IMR-90 (cell line): Measurements from ENCODE around the gene IGF1. TPM values are rescaled to one million over a fixed set of nuclear protein-coding genes. Genes with fewer than 3 reads are reported as not detected.

ENCODE experiments used
- ATAC-seq: fragments of 200-7000 bp; cut with Tn5 transposase; 2 replicates; pipeline ENCODE4 v1.9.1; 2020; ENCODE audit warnings: low read depth, mild to moderate bottlenecking, moderate library complexity
- BruUV-seq: library from RNA; stranded (reverse); fragments of 400-500 nt; replicated peaks from 2 replicates; lab custom pipeline; 2021; lab: Mats Ljungman, UMichigan
- CTCF ChIA-PET: fragments of 300-600 bp; formaldehyde crosslinking; extraction: SDS; loops from one replicate; lab custom pipeline; 2021; ENCODE audit warnings: antibody characterized with exemption; lab: Yijun Ruan, JAX
- POLR2A ChIA-PET: fragments of 300-600 bp; sonication (Branson Sonifier 250); formaldehyde crosslinking; loops from one replicate; lab custom pipeline; 2022; ENCODE audit warnings: antibody characterized with exemption; ENCODE audit not compliant: unreplicated experiment; lab: Charles Lee
- DNase-seq: peaks from one replicate; pipeline ENCODE4 v3.0.0; 2013
- H2AFZ ChIP-seq: replicated peaks from 2 replicates; pipeline ENCODE3; 2013; ENCODE audit warnings: low read length, mild to moderate bottlenecking; ENCODE audit not compliant: poor library complexity
- H2AK5ac ChIP-seq: 2 replicates; pipeline ENCODE4 v1.6.1; 2013; ENCODE audit warnings: low read depth, low read length, inconsistent platforms
- H2AK9ac ChIP-seq: replicated peaks from 2 replicates; pipeline ENCODE3; 2013; ENCODE audit warnings: mild to moderate bottlenecking, low read depth, low read length, moderate library complexity; ENCODE audit not compliant: poor library complexity
- H2BK120ac ChIP-seq: 2 replicates; pipeline ENCODE4 v1.6.1; 2013; ENCODE audit warnings: low read depth, low read length, inconsistent platforms
- H2BK15ac ChIP-seq: 3 replicates; pipeline ENCODE4 v1.6.1; 2013; ENCODE audit warnings: low read depth, low read length, inconsistent platforms
- H2BK20ac ChIP-seq: 2 replicates; pipeline ENCODE4 v1.6.1; 2013; ENCODE audit warnings: low read depth, mild to moderate bottlenecking, inconsistent platforms, low read length, moderate library complexity
- H2BK5ac ChIP-seq: 2 replicates; pipeline ENCODE4 v1.6.1; 2013; ENCODE audit warnings: mild to moderate bottlenecking, low read depth, low read length, inconsistent platforms; ENCODE audit not compliant: poor library complexity, severe bottlenecking
- H3K14ac ChIP-seq: replicated peaks from 2 replicates; pipeline ENCODE4 v1.6.1; 2013; ENCODE audit warnings: low read depth, low read length, inconsistent platforms
- H3K18ac ChIP-seq: 2 replicates; pipeline ENCODE4 v1.6.1; 2013; ENCODE audit warnings: low read depth, low read length, control low read depth
- H3K23ac ChIP-seq: 2 replicates; pipeline ENCODE4 v1.6.1; 2013; ENCODE audit warnings: low read depth, low read length, inconsistent platforms
- H3K27ac ChIP-seq: 2 replicates; pipeline ENCODE4 v1.5.1; 2013; ENCODE audit warnings: mild to moderate bottlenecking, control low read depth, low read length; ENCODE audit not compliant: insufficient read depth
- H3K27me3 ChIP-seq: 2 replicates; pipeline ENCODE4 v1.6.1; 2013; ENCODE audit warnings: low read length; ENCODE audit not compliant: control insufficient read depth, insufficient read depth
- H3K36me3 ChIP-seq: 2 replicates; pipeline ENCODE4 v1.6.1; 2013; ENCODE audit warnings: low read length, mixed read lengths; ENCODE audit not compliant: control insufficient read depth, insufficient read depth
- H3K4ac ChIP-seq: 2 replicates; pipeline ENCODE4 v1.6.1; 2013; ENCODE audit warnings: low read depth, low read length, inconsistent platforms
- H3K4me1 ChIP-seq: 2 replicates; pipeline ENCODE4 v1.6.1; 2013; ENCODE audit warnings: low read length, mixed read lengths; ENCODE audit not compliant: control insufficient read depth, insufficient read depth
- H3K4me2 ChIP-seq: 2 replicates; pipeline ENCODE4 v1.6.1; 2013; ENCODE audit warnings: low read depth, mild to moderate bottlenecking, control low read depth, low read length, moderate library complexity
- H3K4me3 ChIP-seq: 2 replicates; pipeline ENCODE4 v1.5.1; 2013; ENCODE audit warnings: low read depth, mild to moderate bottlenecking, control low read depth, low read length, moderate library complexity; ENCODE audit not compliant: insufficient read depth
- H3K56ac ChIP-seq: 2 replicates; pipeline ENCODE4 v1.6.1; 2013; ENCODE audit warnings: low read length, inconsistent platforms; ENCODE audit not compliant: insufficient read depth; ENCODE audit errors: extremely low read depth
- H3K79me1 ChIP-seq, 2 experiments: 2 replicates each; pipeline ENCODE4 v1.6.1; 2013; ENCODE audit warnings: low read length in 2 of 2, inconsistent platforms in 1 of 2, low read depth in 1 of 2
- H3K9ac ChIP-seq: 2 replicates; pipeline ENCODE4 v1.6.1; 2013; ENCODE audit warnings: low read depth, low read length, control low read depth
- H3K9me1 ChIP-seq: 2 replicates; pipeline ENCODE4 v1.6.1; 2013; ENCODE audit warnings: low read length, inconsistent platforms; ENCODE audit not compliant: insufficient read depth
- H3K9me3 ChIP-seq: 2 replicates; pipeline ENCODE4 v1.6.1; 2013; ENCODE audit warnings: low read length; ENCODE audit not compliant: control insufficient read depth, insufficient read depth
- H4K20me1 ChIP-seq: 2 replicates; pipeline ENCODE4 v1.6.1; 2013; ENCODE audit warnings: low read length, inconsistent platforms; ENCODE audit not compliant: insufficient read depth
- H4K5ac ChIP-seq: 2 replicates; pipeline ENCODE4 v1.6.1; 2013; ENCODE audit warnings: mild to moderate bottlenecking, low read depth, low read length, control low read depth
- H4K8ac ChIP-seq, 2 experiments: 2 replicates each; pipeline ENCODE4 v1.6.1; 2013; ENCODE audit warnings: low read depth in 2 of 2, low read length in 2 of 2, control low read depth in 1 of 2, inconsistent platforms in 1 of 2
- H4K91ac ChIP-seq: 2 replicates; pipeline ENCODE4 v1.6.1; 2013; ENCODE audit warnings: low read depth, low read length, inconsistent platforms; ENCODE audit not compliant: insufficient read depth
- POLR2A ChIP-seq: IDR thresholded peaks from 2 replicates; pipeline ENCODE4 v1.6.1; 2012; ENCODE audit warnings: mild to moderate bottlenecking, low read depth, low read length
- WGBS, 2 experiments: methylation state at CpG; one replicate each; pipeline versions ENCODE4 v1.1.5 to v1.1.7; 2013; ENCODE audit warnings: missing lambda C conversion rate in 2 of 2; ENCODE audit not compliant: insufficient read length in 1 of 2; ENCODE audit errors: extremely low coverage in 2 of 2; 5-methylcytosine and 5-hydroxymethylcytosine counted together
- dilution Hi-C: fragments of 300-500 bp; cut with HindIII; formaldehyde crosslinking; loops from one replicate; pipeline ENCODE4 v1.14.3; 2018; ENCODE audit warnings: low sequenced_read_pairs; ENCODE audit not compliant: unreplicated experiment
- in situ Hi-C: fragments of 300-500 bp; cut with MboI; formaldehyde crosslinking; loops from 3 replicates; pipeline ENCODE4 v1.14.3; 2019; ENCODE audit warnings: low sequenced_read_pairs, inconsistent platforms, mixed read lengths
- intact Hi-C: fragments of 100-400 bp; cut with micrococcal nuclease; formaldehyde crosslinking; loops from 2 replicates; pipeline ENCODE4 v1.10.0; 2022
- polyA plus RNA-seq, 3 experiments: library from polyadenylated mRNA; depleted of rRNA; stranded (reverse); fragments of >200 nt; gene quantifications; 2 replicates each; pipeline ENCODE4 v1.2.3, GENCODE V29; 2012; ENCODE audit warnings: low replicate concordance in 1 of 3
- total RNA-seq: library from RNA; depleted of rRNA; stranded (reverse); fragments of >200 nt; gene quantifications from 2 replicates; pipeline ENCODE4 v1.2.3, GENCODE V29; 2012

Gene IGF1
- total and polyA plus RNA-seq, 2 of the 4 experiments (the other 2 are of a cell fraction): under 0.01 to 0.12 TPM

GRCh38 chr12:102438827-102439210, 41.5 kb downstream of the IGF1 start:
- no peak for DNase-seq
- no CpG with 5 or more reads among the region's 2 CpGs for WGBS, 2 experiments
- no peaks in the 10 kb centered on the region for H4K20me1 ChIP-seq
- no peak overlapping the region for H2AFZ ChIP-seq
- H4K5ac ChIP-seq: peak overlapping the region; percentile 94
- dilution Hi-C loops: no loop called here
- TF ChIP-seq POLR2A: no peak
- peak overlapping the region; percentile 71; the same call in 1 of the 2 replicates for H3K23ac ChIP-seq
- H3K27me3 ChIP-seq: no peaks in the 10 kb centered on the region
- peak overlapping the region; percentile 80 for H2BK5ac ChIP-seq
- peak overlapping the region; percentile 73 for H3K4ac ChIP-seq
- H3K4me3 ChIP-seq: no peak overlapping the region
- 0 out of 2 replicates have a peak overlapping the region, but pooled peaks have one; percentile 18 for H2AK5ac ChIP-seq
- H3K18ac ChIP-seq: peak overlapping the region; percentile 98
- in situ Hi-C loops: no loop called here
- intact Hi-C loops: no loop called here
- peaks cover 17% of the 10 kb centered on the region for H3K4me1 ChIP-seq
- peak overlapping the region; percentile 81 for H3K4me2 ChIP-seq
- H2AK9ac ChIP-seq: no peak overlapping the region
- peak overlapping the region; percentile 14 to 33; a peak in 3 of 4 replicates for H4K8ac ChIP-seq
- H3K9me3 ChIP-seq: no peaks in the 10 kb centered on the region
- peak overlapping the region; percentile 63 for H2BK120ac ChIP-seq
- no peak overlapping the region for H3K9ac ChIP-seq
- peaks cover 9% of the 10 kb centered on the region for H3K9me1 ChIP-seq
- CTCF ChIA-PET: no interaction called here
- peak overlapping the region; percentile 92 for H2BK20ac ChIP-seq
- peak overlapping the region; percentile 49 for H3K56ac ChIP-seq
- no peaks in the 10 kb centered on the region for H3K79me1 ChIP-seq
- BruUV-seq: no TSS peak
- peak overlapping the region; percentile 73; the same call in 1 of the 2 replicates for H3K14ac ChIP-seq
- peak; percentile 49 for ATAC-seq
- POLR2A ChIA-PET: no interaction called here
- no peaks in the 10 kb centered on the region for H3K36me3 ChIP-seq
- peak overlapping the region; percentile 20 for H4K91ac ChIP-seq
- H3K27ac ChIP-seq: peak overlapping the region; percentile 88
- H2BK15ac ChIP-seq: peak overlapping the region; percentile 57; the same call in 2 of the 3 replicates
